Measurements from ENCODE around the gene IL20RA.
"Not testable (repeated sequence)": the region's sequence is repeated elsewhere in the genome, so short reads cannot be mapped to it uniquely, and the experiment has no call there.

Gene IL20RA

DNA sequence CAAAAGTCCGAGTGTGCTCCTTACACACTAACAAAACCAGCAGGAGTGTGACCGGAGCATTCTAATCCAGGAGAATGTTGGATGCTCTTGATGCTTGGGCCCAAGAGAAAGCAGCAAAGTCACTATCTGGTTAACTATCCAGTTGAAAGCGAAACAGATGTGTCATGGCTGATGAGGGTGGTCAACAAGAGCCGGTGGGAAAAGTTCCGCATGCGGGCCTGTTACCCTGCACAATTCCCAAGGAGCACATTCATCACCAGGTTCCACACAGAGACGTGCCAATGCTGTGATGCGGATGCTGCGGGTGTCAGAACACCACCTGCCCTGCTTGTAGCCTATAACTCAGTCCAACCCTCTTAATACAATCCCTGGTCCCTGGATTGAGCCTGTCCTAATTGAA lies 38.7 kb downstream of the IL20RA start:
- DNase-seq: no peak
- ATAC-seq: no peak

DNA sequence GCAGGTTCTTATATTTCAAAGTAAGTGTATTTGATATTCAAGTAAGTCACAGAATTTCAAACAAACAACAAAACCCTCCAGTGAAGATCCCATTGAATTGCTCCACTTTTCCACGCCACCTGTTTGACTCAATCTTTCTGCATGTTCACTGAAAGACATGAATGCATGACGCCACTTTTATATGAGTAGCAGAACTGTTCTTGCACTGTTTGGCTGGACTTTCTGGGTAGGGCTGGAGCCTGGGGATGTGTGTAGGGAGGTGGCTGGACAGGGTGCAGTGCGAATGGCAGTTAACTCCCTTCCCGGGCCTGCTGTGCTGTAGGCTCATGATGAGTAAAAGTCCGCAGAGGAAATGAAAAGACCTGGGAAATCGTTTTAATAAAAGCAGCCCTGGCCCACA lies 39.7 kb downstream of the IL20RA start:
- no peak for DNase-seq

DNA sequence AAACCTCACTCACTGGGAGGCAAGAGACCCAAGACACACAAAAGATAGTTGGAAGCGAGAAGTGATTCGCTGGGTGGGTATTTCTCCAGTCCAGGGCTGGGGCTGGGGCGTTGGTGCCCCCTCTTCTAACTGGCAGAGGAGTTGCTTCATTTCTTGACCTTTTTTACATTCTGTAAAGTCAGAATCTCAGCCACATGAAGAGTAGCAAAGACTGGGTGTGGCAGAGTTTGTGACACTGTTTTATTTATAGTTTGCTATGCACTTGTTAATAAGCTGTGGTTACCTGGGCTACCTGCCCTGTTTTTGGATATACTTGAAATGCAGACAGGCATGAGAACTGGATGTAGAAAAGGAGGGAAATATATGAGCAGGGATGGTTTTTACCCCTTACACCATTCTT lies 42.3 kb downstream of the IL20RA start:
- DNase-seq (no peak), ATAC-seq (no peak)

More for the DNA sequence above, 39.7 kb downstream of the IL20RA start:
- ATAC-seq: no peak

DNA sequence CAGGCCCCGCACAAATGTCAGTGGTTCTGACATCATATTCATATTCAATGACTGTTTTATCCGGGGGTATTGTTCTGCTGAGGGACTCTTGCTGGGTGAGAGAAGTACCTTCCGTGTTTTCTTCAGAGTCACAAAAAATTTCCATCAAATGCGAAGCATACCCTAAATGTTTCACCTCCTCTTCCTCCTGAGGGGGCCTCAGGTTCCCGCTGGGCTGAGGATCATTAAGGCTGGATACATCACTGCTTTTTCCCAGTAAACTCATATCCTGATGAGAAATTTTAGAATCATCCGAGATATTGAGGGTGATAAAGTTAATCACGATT lies 42.8 kb downstream of the IL20RA start:
- no peak for ATAC-seq

DNA sequence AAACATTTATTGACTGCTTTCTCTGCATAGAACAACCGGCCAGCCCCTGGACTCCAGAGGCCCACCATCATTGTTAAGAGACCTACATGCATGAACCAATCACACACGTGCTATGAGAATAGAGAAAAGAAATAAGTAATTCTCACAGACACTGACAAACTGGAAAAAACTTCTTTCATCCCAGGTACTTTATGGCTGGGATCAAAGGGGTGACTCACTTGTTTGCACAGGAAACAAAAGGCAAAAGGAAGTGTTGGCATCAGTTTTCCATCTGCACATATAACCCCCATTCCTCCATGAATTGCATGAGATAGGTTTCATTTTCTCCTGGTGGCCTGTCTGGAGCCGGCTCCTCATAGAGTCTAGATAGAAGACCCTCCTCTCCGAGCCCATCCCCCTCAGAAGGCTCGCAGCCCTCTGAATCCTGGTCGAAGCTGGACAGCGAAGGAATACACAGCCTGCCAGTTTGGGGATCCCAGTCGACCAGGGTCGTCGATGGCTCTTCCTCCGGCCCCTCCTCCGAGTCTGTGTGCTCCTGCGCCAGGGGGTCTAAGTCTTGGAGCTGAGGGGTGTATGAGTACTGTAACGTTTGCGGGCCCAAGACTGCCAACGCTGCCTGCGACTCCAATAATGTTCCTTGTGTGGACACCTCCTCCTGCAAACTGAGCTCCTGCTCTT lies 43.3 kb downstream of the IL20RA start:
- no peak for ATAC-seq
- DNase-seq: no peak

More for the DNA sequence above, 42.8 kb downstream of the IL20RA start:
- no peak for DNase-seq

DNA sequence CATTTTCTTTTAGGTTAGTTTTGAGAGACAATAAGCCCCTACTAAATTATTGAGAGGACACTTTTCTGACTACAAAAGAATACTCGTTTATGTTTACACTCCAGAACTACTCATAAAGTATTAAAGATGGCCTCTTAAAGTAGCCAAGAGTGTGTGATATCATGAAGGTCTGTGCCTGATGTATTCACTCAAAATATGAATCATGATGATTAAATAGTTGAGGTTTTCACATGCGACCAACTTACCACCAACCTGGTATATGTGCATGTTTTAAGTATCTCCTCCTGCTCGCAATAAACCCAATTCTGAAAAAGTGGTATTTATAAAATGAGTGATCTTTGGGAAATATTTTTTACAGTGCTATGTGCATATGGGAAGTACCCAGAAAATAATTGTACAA lies 43.9 kb downstream of the IL20RA start:
- no peak for DNase-seq
- no peak for ATAC-seq

DNA sequence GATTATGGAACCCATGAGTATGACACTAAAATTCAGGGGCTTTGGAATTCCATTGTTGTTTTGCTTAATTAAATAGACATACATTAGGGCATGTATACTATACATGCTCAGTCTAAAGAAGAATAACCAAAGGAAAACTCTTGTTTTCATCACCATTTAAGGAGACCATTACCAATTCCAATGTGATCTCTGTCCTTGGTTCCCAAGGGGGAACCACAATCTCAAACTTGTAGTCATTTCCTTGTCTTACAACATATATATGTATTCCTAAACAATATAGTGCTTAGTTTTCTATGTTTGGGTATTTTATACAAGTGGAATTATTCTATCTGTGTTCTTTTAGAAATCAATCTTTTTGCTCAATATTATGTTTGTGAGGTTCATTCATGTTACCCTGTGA lies 49.2 kb downstream of the IL20RA start:
- ATAC-seq: no peak

DNA sequence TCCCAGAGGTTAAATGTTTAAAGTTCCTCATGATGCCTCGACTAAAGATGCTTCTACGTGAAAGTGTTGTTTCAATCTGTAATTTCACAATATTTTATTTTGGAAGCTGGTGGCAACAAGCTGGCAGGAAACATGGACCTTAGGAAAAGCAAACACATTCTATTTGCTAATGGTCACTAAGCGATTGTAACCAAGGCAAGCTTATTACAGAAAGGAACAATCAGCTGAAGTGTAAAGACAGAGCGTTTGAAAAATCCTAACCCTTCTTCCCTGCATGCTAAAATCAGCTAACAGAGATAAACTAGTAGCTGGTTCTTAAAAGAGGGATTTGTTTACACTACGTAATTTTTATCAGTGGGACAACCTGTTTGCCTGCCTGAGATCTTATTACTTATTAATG lies 50.0 kb downstream of the IL20RA start:
- DNase-seq: no peak
- ATAC-seq: no peak

More for the DNA sequence above, 49.2 kb downstream of the IL20RA start:
- no peak for DNase-seq

DNA sequence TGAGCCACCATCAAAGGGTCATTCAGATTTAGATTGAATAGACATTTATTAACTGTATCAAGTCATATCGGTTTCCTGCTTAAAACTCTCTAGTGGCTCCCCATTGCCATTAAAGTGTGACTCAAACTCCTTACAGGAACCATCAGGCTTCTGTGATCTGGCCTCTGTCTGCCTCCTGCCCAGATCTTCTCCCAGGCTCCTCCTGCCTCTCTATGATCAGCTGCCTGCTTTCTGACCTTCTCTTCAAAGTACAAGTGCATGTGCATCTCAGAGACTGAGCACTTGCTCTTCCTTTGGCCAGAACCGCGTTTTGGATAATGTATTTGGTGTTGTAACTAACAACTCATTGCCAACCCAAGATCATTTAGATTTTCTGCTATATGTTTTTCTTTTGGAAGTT lies 52.7 kb downstream of the IL20RA start:
- DNase-seq: no peak
- no peak for ATAC-seq

DNA sequence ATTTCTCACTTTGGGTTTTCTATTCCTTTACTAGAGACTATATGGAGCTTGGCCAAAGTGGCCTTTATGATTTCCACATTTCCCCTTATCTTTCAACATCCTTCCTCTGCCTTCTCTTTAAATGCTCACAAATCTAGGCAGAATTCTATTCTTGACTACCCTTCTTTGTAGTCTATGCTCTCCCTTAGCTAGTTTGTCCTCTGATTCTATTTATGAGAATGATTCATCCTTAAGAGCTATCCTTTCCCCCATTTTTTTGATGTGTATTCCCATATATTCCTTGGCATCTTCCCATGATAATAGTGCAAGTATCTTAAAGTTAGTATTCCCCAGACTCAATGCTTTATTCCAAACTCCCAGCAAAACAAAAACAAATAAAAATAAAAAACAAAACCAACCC lies 53.1 kb downstream of the IL20RA start:
- ATAC-seq (no peak), DNase-seq (no peak)

DNA sequence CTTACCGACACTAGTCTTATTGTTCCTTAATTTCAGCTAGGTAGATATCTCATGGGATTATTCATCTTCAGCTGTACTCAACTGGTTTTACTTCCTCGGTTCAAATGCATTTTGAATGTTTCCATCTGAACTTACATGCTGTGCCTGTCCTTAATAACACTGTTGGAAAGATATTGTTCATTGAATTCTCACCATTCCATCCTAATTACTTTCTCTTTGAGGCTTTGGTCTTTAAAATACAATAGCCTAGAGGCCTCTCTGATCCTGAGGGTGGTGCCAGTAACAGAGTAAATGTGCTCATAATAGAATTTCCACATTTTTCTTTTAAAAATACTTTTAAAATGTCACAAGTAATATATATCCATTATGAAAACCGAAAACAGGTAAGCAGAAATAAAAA lies 54.0 kb downstream of the IL20RA start:
- ATAC-seq (no peak), DNase-seq (no peak)

DNA sequence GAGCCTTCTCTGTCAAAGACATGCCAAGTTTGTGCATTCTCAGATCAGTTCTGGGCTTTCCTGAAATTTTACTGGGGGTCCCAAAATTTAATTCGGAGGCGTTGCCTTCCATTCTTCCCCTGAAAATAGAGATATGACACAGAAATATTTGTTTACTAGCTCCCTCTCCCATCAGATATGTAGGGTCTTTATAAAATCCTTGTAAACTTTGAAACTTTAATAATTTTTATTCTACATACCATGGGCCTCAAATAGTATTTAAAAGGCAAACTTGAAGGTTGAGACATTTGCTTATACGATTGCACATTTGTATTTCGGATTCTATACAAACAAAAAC lies 54.6 kb downstream of the IL20RA start:
- ATAC-seq: no peak
- no peak for DNase-seq

DNA sequence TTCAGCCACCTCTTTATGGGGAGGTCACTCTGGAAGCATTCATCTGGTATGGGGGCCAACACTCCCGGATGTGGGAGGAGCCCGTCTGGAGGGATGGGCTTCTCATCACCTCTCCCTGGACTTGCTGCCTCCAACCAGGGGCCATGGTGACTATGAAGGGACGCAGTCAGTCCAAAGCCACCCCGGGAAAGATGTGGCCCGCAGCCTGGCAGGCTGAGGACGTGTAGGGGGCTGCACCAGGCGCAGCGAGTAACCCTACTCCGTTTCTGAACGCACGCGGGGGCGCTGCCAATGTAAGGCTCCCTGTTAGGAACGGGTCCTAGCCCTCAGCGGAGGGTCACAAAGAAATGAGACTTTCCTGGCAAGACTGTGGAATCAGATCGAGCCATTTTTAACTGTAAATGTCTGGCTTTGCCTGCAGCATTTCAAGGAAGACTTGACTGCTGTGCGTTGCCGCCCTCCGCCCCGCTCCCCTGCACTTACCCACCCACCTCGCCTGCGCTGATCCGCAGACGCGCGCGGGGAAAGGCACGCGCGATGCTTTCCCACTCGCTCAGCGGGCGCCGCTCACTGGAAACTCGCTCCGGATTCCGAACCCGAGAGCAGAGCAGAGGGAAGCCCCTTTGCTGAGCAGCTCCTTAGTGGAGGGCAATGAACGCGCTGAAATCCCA lies 55.1 kb downstream of the IL20RA start:
- no peak for ATAC-seq

DNA sequence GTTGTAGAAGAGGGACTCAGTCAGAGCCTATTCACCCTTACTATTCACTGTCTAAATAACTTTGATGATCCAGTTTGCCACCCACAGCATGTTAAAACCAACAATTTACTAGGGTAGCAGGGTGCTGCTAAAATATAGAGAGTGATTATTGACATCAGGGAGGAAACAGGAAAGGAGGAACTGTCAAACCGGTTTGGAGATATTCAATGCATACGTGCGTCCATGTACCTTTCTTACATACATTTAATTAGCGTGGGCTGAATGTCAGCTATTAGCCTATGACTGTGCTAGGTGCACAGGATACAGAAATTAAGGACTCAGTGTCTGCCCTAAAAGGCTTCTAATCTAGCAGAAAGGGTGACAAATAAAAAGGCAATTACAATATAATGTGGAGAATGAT lies 57.2 kb downstream of the IL20RA start:
- ATAC-seq: no peak
- DNase-seq: no peak

More for the DNA sequence above, 55.1 kb downstream of the IL20RA start:
- DNase-seq: peak; percentile 10

DNA sequence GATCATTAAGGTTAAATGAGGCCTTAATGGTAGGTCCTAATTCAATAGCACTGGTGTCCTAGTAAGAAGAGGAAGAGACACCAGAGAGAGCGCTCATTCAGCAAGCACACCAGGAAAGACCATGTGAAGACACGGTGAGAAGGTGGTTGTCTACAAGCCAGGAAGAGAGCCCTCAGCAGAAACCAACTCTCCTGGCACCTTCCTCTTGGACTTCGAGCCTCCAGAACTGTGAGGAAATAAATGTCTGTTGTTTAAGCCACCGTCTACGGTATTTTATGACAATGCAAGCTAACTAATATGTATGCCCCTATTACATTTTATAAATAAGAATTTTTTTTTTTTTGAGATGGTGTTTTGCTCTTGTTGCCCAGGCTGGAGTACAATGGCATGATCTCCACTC lies 59.3 kb downstream of the IL20RA start:
- ATAC-seq (no peak), DNase-seq (no peak)

DNA sequence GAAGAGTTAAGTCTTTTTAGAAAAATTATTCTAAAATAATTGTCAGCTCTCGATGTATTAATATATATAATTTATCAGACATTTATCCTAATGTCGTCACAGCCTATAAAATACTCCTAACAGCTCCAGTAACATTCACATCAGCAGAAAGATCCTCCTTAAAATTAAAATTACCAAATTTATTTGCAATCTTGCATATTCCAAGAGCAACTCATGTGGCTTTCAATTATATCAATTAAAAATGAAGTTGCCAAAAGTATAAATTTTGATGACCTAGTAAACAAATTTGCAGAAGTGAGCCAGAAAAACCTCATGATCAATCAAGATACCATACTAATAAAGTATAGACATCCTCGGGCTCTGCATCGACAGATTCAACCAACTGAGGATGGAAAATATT lies 60.2 kb downstream of the IL20RA start:
- no peak for DNase-seq
- no peak for ATAC-seq

DNA sequence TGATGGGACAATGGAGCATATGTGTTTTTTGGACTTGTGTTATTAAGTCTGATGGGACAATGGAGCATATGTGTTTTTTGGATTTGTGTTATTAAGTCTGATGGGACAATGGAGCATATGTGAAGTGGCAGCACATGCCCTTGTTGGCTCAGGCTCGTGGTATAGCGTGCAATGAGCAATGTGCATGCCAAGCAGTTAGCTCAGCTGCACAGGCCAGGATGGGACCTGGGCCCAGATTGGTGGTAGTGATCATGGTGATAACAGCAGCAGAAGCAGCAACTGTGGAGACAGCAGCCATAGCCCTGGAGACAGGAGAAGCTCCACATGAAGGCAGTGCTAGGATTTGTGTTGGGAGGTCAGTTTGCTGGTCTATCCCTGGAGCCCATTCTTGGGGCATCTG lies 61.1 kb downstream of the IL20RA start:
- no peak for DNase-seq
- ATAC-seq: no peak

DNA sequence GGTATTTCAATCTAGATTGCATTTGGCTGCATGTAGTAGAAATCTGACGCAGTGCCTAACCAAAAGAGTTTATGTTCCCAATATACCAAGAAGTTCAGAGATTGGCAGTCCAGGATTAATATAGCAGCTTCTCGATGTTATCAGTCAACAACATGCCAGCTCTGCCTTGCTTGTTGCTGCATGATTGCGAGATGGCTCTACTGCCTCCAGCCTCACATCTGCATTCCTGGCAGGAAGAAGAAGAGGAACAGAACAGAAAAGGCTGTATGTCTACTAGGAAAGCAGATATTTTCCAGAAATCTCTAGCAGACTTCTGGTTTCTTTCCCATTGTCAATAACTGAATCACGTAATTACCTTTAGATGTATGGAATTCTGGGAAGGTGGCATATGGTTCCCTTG lies 61.8 kb downstream of the IL20RA start:
- DNase-seq: no peak
- ATAC-seq: no peak

DNA sequence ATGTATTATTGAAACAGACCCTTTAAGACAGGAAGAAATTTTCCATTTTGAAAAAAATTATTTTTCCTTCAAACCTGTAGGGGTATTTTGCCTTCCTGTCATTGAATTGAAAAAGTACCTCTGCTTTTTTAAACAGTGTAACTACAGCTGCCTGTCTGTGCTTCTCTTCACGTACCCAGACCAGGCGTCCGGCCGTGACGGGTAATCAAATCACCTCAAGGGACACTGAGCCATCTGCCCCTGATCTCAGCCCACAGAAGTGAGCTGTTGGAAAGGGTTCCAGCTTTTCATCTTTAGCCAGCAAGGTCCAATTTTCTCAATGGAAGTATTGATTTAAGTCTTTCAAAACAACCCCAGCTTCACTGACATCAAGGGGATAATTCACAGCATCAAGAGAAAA lies 64.7 kb downstream of the IL20RA start:
- DNase-seq (no peak), ATAC-seq (no peak)

DNA sequence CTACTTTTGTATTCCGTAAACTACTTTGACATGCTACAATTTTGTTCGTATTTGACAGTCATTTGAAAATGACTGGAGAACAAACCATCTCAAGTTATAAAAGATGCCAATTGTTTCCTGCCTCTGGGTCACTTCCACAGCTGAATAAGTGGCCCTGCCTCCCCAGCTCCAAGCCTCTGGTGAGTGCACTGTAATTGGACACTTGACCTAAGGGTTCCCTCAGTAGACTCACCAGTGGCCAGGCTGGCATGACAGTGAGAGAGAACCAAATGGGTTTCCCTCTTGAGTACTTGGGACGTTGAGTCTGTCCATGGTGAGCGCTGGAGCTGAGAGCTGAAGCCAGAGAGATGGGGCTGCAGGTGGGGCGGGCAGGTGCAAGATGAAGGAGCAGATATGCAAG lies 65.6 kb downstream of the IL20RA start:
- no peak for DNase-seq
- ATAC-seq: no peak

DNA sequence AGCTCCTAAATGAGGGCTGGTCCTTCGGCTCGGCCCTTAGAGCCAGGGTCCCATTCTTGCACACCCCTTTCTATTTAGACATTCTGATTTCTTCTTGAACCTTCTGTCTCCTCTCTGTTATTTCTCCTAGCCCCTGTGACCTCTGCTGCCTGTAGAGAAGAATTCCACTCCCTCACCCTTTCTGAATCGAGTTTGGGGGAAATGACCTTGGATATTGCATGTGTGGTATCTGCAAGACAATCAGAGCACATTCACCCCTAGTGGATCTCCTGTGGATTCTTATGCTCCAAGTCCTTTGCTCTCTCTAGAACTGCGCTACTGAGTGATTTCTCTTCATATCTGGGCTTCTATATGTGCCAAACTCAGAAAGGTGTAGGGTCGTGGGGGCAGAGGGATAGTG lies 67.7 kb downstream of the IL20RA start:
- ATAC-seq (no peak), DNase-seq (no peak)

DNA sequence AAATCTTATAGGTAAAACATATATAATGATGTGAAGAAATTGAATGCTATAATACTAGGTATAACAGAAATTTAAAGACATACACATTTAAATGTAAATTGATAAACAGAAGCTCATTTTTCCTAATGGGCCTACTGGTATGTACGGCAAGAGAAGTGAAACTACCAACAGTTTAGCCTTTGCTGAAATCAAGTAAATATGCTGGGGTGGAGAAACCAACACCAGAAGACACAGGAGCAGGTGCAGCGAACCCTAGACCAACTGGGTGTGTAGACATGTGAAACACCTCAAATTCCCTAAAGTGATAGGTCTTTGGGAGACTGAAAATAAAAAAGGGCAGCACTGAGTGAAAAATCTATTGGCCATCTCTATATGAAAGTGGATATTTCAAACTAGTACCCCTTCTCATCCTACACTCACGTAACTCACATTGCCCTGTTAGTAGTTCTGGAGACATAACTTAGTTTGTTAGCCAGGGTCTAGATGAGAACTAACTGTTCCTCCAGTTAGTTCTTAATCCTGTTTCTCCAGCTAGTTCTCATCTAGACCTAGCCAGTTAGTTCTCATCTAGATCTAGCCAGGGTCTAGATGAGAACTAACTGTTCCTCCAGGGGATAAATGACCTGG lies 69.6 kb downstream of the IL20RA start:
- ATAC-seq (no peak), DNase-seq (no peak)

DNA sequence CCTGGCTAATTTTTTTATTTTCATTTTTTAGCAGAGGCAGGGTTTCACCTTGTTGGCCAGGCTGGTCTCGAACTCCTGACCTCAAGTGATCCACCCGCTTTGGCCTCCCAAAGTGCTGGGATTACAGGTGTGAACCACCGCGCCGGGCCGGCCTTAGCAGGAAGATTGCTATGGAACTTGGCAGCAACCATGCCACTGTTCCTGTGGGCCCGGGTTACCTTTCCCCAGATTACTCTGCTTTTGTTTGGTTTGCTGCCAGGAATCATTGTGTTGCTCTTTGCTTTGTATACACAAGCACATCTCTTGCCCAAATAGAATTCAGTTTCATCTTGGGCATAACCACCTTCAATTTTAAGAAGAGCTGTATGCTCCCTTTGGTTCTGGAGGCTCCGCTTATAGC lies 71.0 kb downstream of the IL20RA start:
- not testable (repeated sequence) for ATAC-seq, DNase-seq

DNA sequence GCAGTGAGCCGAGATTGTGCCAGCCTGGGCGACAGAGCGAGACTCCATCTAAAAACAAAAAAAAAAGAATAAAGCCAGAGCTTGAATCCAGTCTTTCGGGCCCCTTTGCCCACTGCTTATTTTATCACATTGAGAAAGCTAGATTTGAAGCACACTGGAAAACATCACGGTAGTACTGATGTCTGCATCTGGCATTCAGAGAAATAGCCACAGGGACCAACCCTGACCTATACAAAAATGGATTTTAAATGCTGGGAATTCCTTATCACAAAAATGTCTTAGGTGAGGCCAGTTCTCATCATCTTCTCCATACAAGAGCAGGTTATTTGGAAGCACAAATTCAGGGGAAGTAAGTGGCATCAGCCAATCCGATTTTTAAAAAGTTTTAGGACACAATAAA lies 73.2 kb downstream of the IL20RA start:
- ATAC-seq (no peak), DNase-seq (no peak)

Data from stimulated activated naive CD8-positive, alpha-beta T cell treated with anti-CD3 and anti-CD28 coated beads, Interleukin-15, Interleukin-2, amounts not matched to agents 100 U/mL and 50 U/mL, for 24 hours (primary cell).